Measurements from ENCODE around the gene CNTN5.

GRCh38 chr11:99818991-99819390 is 798.2 kb downstream of the CNTN5 start:
- no peak for TF ChIP-seq CTCF (IDR thresholded peaks at IDR 0.05 in 2 of 3, conservative IDR thresholded peaks at IDR 0.05 in 1 of 3; ENCODE audit: control insufficient read depth in 2 of 3, extremely low read depth in 1 of 3, insufficient read depth in 1 of 3, low read depth in 3 of 3, low read length in 3 of 3)
- TF ChIP-seq USF2 (IDR thresholded peaks at IDR 0.05; ENCODE audit: borderline replicate concordance, low read depth, low read length) = no peak
- no peak for TF ChIP-seq ZNF24 (IDR thresholded peaks at IDR 0.05)
- TF ChIP-seq POLR2A (IDR thresholded peaks at IDR 0.05; ENCODE audit: low read depth, low read length) = no peak
- no peak for TF ChIP-seq EP300 (IDR thresholded peaks at IDR 0.05; ENCODE audit: borderline replicate concordance in 1 of 2, control insufficient read depth in 1 of 2, low read depth in 2 of 2, low read length in 2 of 2)
- TF ChIP-seq IRF3 (IDR thresholded peaks at IDR 0.05) = no peak
- TF ChIP-seq FOS (IDR thresholded peaks at IDR 0.05; ENCODE audit: borderline replicate concordance, extremely low read depth, insufficient read length) = no peak
